SU-DHL-6 (cell line): ENCODE results near the gene WDR74.

Experiments used
- EZH2phosphoT487 ChIP-seq: fragments of 200-600 bp; sonication (generic), shearing (Covaris generic); conservative IDR thresholded peaks from 2 replicates; pipeline ENCODE4 v1.6.1; 2018; ENCODE audit warnings: mild to moderate bottlenecking, antibody characterized with exemption, low read length, moderate library complexity, mixed read lengths
- TF ChIP-seq, protein P1 (sequence below): fragments of 200-600 bp; sonication (generic); IDR thresholded peaks from one replicate; pipeline ENCODE4 v1.5.1; 2017; ENCODE audit warnings: antibody characterized with exemption, mild to moderate bottlenecking, low read length, moderate library complexity; ENCODE audit not compliant: insufficient read depth, poor library complexity, severe bottlenecking

DNA sequence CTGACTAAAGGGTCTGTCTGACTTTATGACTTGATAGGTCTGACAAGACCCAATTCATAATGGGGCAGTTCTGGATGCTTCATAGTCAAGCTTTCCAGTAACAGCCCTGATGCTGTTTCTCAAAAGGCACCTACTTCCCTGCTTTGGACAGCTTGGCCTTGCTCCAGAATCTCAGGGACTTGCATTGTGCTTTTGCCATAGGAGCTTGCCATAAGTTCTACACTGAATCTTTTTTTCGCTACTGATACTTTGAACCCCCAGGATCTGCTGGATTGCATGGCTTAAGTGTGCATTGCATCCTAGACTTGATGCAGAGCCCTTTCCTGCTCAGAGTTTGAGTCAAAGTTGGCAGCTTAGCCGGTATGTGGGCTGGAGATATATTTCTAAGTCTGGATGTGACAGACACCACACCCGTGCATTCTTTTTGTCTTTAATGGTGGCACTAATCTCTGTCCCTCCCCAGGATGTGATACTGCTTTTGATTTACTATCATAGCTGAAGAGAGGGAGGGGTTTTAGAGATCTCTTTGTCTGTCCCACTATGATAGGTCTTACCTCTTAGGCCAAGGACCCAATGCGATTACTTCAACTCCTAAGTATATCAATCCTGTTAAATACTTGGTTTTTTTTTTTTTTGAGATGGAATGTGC is 24.4 kb upstream of the WDR74 start:
- TF ChIP-seq, protein P1, sequence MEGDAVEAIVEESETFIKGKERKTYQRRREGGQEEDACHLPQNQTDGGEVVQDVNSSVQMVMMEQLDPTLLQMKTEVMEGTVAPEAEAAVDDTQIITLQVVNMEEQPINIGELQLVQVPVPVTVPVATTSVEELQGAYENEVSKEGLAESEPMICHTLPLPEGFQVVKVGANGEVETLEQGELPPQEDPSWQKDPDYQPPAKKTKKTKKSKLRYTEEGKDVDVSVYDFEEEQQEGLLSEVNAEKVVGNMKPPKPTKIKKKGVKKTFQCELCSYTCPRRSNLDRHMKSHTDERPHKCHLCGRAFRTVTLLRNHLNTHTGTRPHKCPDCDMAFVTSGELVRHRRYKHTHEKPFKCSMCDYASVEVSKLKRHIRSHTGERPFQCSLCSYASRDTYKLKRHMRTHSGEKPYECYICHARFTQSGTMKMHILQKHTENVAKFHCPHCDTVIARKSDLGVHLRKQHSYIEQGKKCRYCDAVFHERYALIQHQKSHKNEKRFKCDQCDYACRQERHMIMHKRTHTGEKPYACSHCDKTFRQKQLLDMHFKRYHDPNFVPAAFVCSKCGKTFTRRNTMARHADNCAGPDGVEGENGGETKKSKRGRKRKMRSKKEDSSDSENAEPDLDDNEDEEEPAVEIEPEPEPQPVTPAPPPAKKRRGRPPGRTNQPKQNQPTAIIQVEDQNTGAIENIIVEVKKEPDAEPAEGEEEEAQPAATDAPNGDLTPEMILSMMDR = no peak
- TF ChIP-seq EZH2phosphoT487 = no peak
